Gastrocnemius medialis (tissue), 4 donors: ENCODE results near the gene CCDC141. TPM values are rescaled to one million over a fixed set of nuclear protein-coding genes. Genes with fewer than 3 reads are reported as not detected.
"Not testable (repeated sequence)": the region's sequence is repeated elsewhere in the genome, so short reads cannot be mapped to it uniquely, and the experiment has no call there.

ENCODE experiments used
- ATAC-seq, 2 donors: fragments of 150-250 bp; one replicate each; pipeline ENCODE4 v1.9.1; 2016
- DNase-seq, 2 donors: peaks; one replicate each; pipeline ENCODE4 v3.0.0-alpha.2; 2019
- H3K27ac ChIP-seq, 4 donors: fragments of 200-600 bp; sonication (generic); 1 replicate in 1 of 4; 2 replicates in 3 of 4; pipeline ENCODE4 v1.5.1; 2016 to 2018; ENCODE audit warnings: mild to moderate bottlenecking in 2 of 4, moderate library complexity in 1 of 4
- H3K27me3 ChIP-seq, 3 donors: fragments of 200-600 bp; sonication (generic) in 2 of 3; 1 replicate in 1 of 3; 2 replicates in 2 of 3; pipeline versions ENCODE4 v1.5.1 to v1.6.0; 2016 to 2019; ENCODE audit warnings: mild to moderate bottlenecking in 1 of 3, moderate library complexity in 1 of 3
- H3K36me3 ChIP-seq, 2 donors: fragments of 200-600 bp; sonication (generic) in 1 of 2; one replicate each; pipeline ENCODE4 v1.5.1; 2017 to 2018
- H3K4me1 ChIP-seq, 2 donors: fragments of 200-600 bp; sonication (generic) in 1 of 2; one replicate each; pipeline ENCODE4 v1.5.1; 2016 to 2017; ENCODE audit warnings: mild to moderate bottlenecking in 2 of 2
- H3K4me3 ChIP-seq, 4 donors: fragments of 200-600 bp; sonication (generic) in 3 of 4; 1 replicate in 1 of 4; 2 replicates in 3 of 4; pipeline ENCODE4 v1.5.1; 2016 to 2019; ENCODE audit warnings: mild to moderate bottlenecking in 2 of 4
- H3K9me3 ChIP-seq, 3 donors: fragments of 200-600 bp; sonication (generic) in 2 of 3; 1 replicate in 1 of 3; 2 replicates in 2 of 3; pipeline ENCODE4 v1.5.1; 2016 to 2019
- CTCF ChIP-seq, 5 experiments: fragments of 450-650 bp in 3 of 5; fragments of 200-600 bp in 2 of 5; sonication (generic) in 2 of 5; IDR thresholded peaks in 4 of 5; conservative IDR thresholded peaks in 1 of 5; 1 replicate in 4 of 5; 2 replicates in 1 of 5; pipeline ENCODE4 v1.5.1; 2016 to 2019; ENCODE audit warnings: antibody characterized with exemption in 5 of 5, mild to moderate bottlenecking in 3 of 5, moderate library complexity in 3 of 5
- POLR2A ChIP-seq, 2 donors: fragments of 450-650 bp; IDR thresholded peaks; one replicate each; pipeline ENCODE4 v1.6.1; 2017; ENCODE audit warnings: antibody characterized with exemption in 2 of 2, mild to moderate bottlenecking in 2 of 2, moderate library complexity in 2 of 2
- in situ Hi-C, 4 donors: fragments of 200-750 bp; cut with MboI; loops; one replicate each; pipeline versions ENCODE4 v1.15.0 to v1.8.0; 2017; ENCODE audit warnings: low sequenced_read_pairs in 4 of 4
- intact Hi-C: fragments of 100-400 bp; cut with DNase I; formaldehyde crosslinking; loops from one replicate; pipeline ENCODE4 v1.15.1; 2023; ENCODE audit warnings: low total_unique reads
- total RNA-seq, 4 donors: library from RNA; depleted of rRNA; stranded (reverse); fragments of >200 nt; gene quantifications; one replicate each; pipeline versions ENCODE4 v1.1.0 to v1.2.3, GENCODE V29; 2016

The CCDC141 gene
- total RNA-seq, 4 donors from 2014 or later, result 0.85 to 4.3 (median 2.2) TPM

GRCh38 chr2:179059026-179059700 lies 9.2 kb upstream of the CCDC141 start:
- DNase-seq, result no peak
- Histone ChIP-seq H3K27ac (no peak overlapping the region), H3K9me3 (no peaks in the 10 kb centered on the region), H3K4me3 (no peak overlapping the region), H3K27me3 (no peaks in the 10 kb centered on the region), H3K4me1 (no peaks in the 10 kb centered on the region), H3K36me3 (no peaks in the 10 kb centered on the region)
- TF ChIP-seq CTCF (IDR thresholded peaks at IDR 0.05 in 4 of 5, conservative IDR thresholded peaks at IDR 0.05 in 1 of 5) (no peak), POLR2A (IDR thresholded peaks at IDR 0.05) (no peak)
- intact Hi-C loops, result no loop called here
- in situ Hi-C loops, result no loop called here
- ATAC-seq, result no peak

DNA sequence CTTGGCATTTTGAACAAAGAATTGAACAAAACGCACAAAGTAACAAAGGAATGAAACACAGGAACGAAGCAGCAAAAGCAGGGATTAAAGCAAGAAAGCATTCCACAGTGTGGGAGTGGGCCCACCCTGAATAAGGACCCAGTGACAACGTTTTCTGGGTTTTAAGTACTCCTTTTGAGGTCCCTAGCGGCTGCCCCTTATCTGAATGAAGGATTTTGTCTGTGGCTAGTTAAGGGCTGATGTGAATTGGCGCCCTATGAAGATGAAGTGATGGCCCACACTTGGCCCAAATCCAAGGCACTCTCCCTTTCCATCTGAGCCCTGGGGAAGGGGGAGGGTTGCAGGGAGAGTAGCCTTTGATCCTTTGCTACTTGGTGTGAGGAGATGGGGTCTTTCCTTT lies 7.8 kb upstream of the CCDC141 start:
- no peak for DNase-seq
- no peak overlapping the region for H3K27ac ChIP-seq
- ATAC-seq, result no peak

DNA sequence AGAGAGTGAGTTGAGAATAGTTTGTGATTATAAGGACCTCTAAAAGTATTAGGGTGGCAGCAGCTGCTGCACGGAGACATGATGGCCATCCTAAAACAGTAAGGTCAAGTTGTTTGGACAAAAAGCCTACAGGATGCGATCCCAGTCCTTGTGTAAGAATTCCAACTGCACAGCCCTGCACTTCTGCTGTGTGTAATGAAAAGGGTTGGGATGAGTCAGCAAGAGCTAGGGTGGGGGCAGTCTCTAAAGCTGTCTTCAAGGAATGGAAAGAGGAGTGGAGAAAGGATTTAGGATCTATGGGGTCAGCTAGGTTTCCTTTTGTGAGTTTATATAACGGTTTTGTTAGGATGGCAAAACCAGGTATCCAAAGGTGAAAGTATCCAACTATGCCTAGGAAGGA lies 3.6 kb upstream of the CCDC141 start:
- H3K4me1 ChIP-seq, result peaks cover 27 to 28% of the 10 kb centered on the region in 2 donors
- H3K27me3 ChIP-seq, H3K9me3 ChIP-seq, intact Hi-C loops, H3K4me3 ChIP-seq, DNase-seq, H3K36me3 ChIP-seq, ATAC-seq, H3K27ac ChIP-seq, in situ Hi-C loops: not testable (repeated sequence)

More for the DNA sequence above, 7.8 kb upstream of the CCDC141 start:
- intact Hi-C loops (no loop called here), in situ Hi-C loops (no loop called here)
- TF ChIP-seq CTCF (IDR thresholded peaks at IDR 0.05 in 4 of 5, conservative IDR thresholded peaks at IDR 0.05 in 1 of 5), result no peak
- no peak for TF ChIP-seq POLR2A (IDR thresholded peaks at IDR 0.05)
- H3K36me3 ChIP-seq, result no peaks in the 10 kb centered on the region
- no peaks in the 10 kb centered on the region for H3K27me3 ChIP-seq
- H3K4me3 ChIP-seq, result no peak overlapping the region
- no peaks in the 10 kb centered on the region for H3K4me1 ChIP-seq
- H3K9me3 ChIP-seq, result no peaks in the 10 kb centered on the region

- Histone ChIP-seq H3K27me3 (no peaks in the 10 kb centered on the region), H3K4me3 (no peak overlapping the region), H3K4me1 (peaks cover 27 to 33% of the 10 kb centered on the region in 2 donors), H3K9me3 (no peaks in the 10 kb centered on the region), H3K27ac (peak overlapping the region; percentile 52 to 71 (median 65)), H3K36me3 (no peaks in the 10 kb centered on the region)
- TF ChIP-seq CTCF (IDR thresholded peaks at IDR 0.05 in 4 of 5, conservative IDR thresholded peaks at IDR 0.05 in 1 of 5) (no peak), POLR2A (IDR thresholded peaks at IDR 0.05) (no peak)
- DNase-seq (peak in 1 of 2 donors; percentile 52), ATAC-seq (peak; percentile 17 to 69)
- intact Hi-C loops, result no loop called here
- in situ Hi-C loops, result no loop called here
Observed at GRCh38 chr2:179051250-179051649, 1.3 kb upstream of the CCDC141 start.

DNA sequence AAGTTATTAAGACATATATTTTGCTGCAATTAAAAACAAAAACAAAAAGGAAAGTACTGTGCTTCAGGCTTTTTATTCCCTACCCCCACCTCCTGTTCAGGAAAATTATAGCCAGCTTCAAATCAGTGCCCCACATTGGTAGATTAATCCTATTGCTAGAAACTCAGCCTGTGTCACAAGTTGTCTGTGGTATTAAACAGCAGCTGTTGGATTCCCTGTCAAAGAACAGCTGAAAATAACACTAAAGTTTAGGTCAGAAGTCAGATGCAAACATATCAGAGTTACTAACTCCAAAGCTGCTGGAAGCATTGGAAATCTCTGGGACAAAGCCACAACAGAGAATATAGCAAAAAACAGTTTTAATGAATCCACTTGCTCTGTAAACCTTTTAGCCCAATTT lies 818 bp upstream of the CCDC141 start:
- TF ChIP-seq CTCF (IDR thresholded peaks at IDR 0.05 in 4 of 5, conservative IDR thresholded peaks at IDR 0.05 in 1 of 5) (no peak), POLR2A (IDR thresholded peaks at IDR 0.05) (no peak)
- in situ Hi-C loops (no loop called here), intact Hi-C loops (no loop called here)
- H3K27me3 ChIP-seq, result no peaks in the 10 kb centered on the region
- DNase-seq (no peak), ATAC-seq (peak; percentile 10 to 66)
- peak overlapping the region in 1 of 4 donors; percentile 38 for H3K4me3 ChIP-seq
- H3K36me3 ChIP-seq, result no peaks in the 10 kb centered on the region
- H3K27ac ChIP-seq, result peak overlapping the region; percentile 52 to 71 (median 65)
- no peaks in the 10 kb centered on the region for H3K9me3 ChIP-seq
- H3K4me1 ChIP-seq, result peaks cover 27 to 33% of the 10 kb centered on the region in 2 donors
